Ramos (cell line): ENCODE data around the gene TMEM119.

ENCODE experiments used
- in situ Hi-C: fragments of 300-500 bp; cut with MboI; formaldehyde crosslinking; loops from one replicate; pipeline ENCODE4 v1.14.3; 2022; ENCODE audit warnings: low sequenced_read_pairs; ENCODE audit not compliant: unreplicated experiment

Gene TMEM119

GRCh38 chr12:108597559-108598471 is at the start of gene TMEM119:
TMEM119 (minus strand) TSS chr12:108598084; CDS start chr12:108592383, 5,701 bp downstream.
- in situ Hi-C loops = no loop called here

GRCh38 chr12:108646600-108647579 is 49.0 kb upstream of the TMEM119 start:
- in situ Hi-C loops = loop anchor here (25.0 kb wide), 1 partner anchor 1685 kb away; the partner anchor contains the start of gene TMEM263

GRCh38 chr12:108645686-108646599 is 48.1 kb upstream of the TMEM119 start:
- in situ Hi-C loops = loop anchor here (25.0 kb wide), 1 partner anchor 1684 kb away; the partner anchor contains the start of gene TMEM263

- in situ Hi-C loops = loop anchor here (25.0 kb wide), 1 partner anchor 1682 kb away; the partner anchor contains the start of gene TMEM263
Observed at GRCh38 chr12:108644811-108645120, 46.9 kb upstream of the TMEM119 start.

GRCh38 chr12:108643941-108644810 is 46.3 kb upstream of the TMEM119 start:
- in situ Hi-C loops = loop anchor here (25.0 kb wide), 1 partner anchor 1682 kb away; the partner anchor contains the start of gene TMEM263

GRCh38 chr12:108642899-108643654 is 45.2 kb upstream of the TMEM119 start:
- in situ Hi-C loops = loop anchor here (25.0 kb wide), 1 partner anchor 1681 kb away; the partner anchor contains the start of gene TMEM263

- in situ Hi-C loops = loop anchor here (25.0 kb wide), 1 partner anchor 1680 kb away; the partner anchor contains the start of gene TMEM263
Observed at GRCh38 chr12:108642269-108642870, 44.5 kb upstream of the TMEM119 start.

GRCh38 chr12:108641446-108642268 is 43.8 kb upstream of the TMEM119 start:
- in situ Hi-C loops = loop anchor here (25.0 kb wide), 1 partner anchor 1679 kb away; the partner anchor contains the start of gene TMEM263

GRCh38 chr12:108640802-108641445 is 43.0 kb upstream of the TMEM119 start:
- in situ Hi-C loops = loop anchor here (25.0 kb wide), 1 partner anchor 1679 kb away; the partner anchor contains the start of gene TMEM263

GRCh38 chr12:108638997-108639822 is 41.3 kb upstream of the TMEM119 start:
- in situ Hi-C loops = loop anchor here (10.0 to 25.0 kb wide), 2 partner anchors 426 to 1677 kb away; partner anchors contain the start of gene TMEM263

GRCh38 chr12:108638141-108638827 is 40.4 kb upstream of the TMEM119 start:
- in situ Hi-C loops = loop anchor here (10.0 to 25.0 kb wide), 2 partner anchors 427 to 1676 kb away; partner anchors contain the start of gene TMEM263

- in situ Hi-C loops = loop anchor here (10.0 to 25.0 kb wide), 2 partner anchors 427 to 1675 kb away; partner anchors contain the start of gene TMEM263
Observed at GRCh38 chr12:108637222-108637971, 39.5 kb upstream of the TMEM119 start.
